ENCODE results near the gene PLEKHA4.
"Not testable (repeated sequence)": the region's sequence is repeated elsewhere in the genome, so short reads cannot be mapped to it uniquely, and the experiment has no call there.

Gene PLEKHA4

GRCh38 chr19:48797103-48797502 is 71.3 kb downstream of the PLEKHA4 start:
- DNase-seq (ENCODE audit: low read depth), result no peak

GRCh38 chr19:48796298-48797083 is 71.9 kb downstream of the PLEKHA4 start:
- no peak for DNase-seq (ENCODE audit: low read depth)

- DNase-seq (ENCODE audit: low read depth), result no peak
Measured at GRCh38 chr19:48795685-48796070, 72.7 kb downstream of the PLEKHA4 start.

- DNase-seq (ENCODE audit: low read depth), result peak; percentile 76
Measured at GRCh38 chr19:48795055-48795684, 73.2 kb downstream of the PLEKHA4 start.

GRCh38 chr19:48794291-48794690 is 74.1 kb downstream of the PLEKHA4 start:
- no peak for DNase-seq (ENCODE audit: low read depth)

GRCh38 chr19:48793271-48793670 is 75.1 kb downstream of the PLEKHA4 start:
- DNase-seq (ENCODE audit: low read depth), result no peak

- not testable (repeated sequence) for DNase-seq (ENCODE audit: low read depth)
Measured at GRCh38 chr19:48787331-48787730, 81.1 kb downstream of the PLEKHA4 start.
